HEK293 (cell line): ENCODE measurements around the gene PLEKHG4.

Experiments
- ZBTB8A ChIP-seq: fragments of 450-650 bp; formaldehyde crosslinking; IDR thresholded peaks from 2 replicates; pipeline ENCODE4 v1.5.1; 2016; ENCODE audit warnings: missing biosample characterization, missing genetic modification characterization
- ZNF2 ChIP-seq: fragments of 450-650 bp; formaldehyde crosslinking; IDR thresholded peaks from 2 replicates; pipeline ENCODE4 v1.5.1; 2016; ENCODE audit warnings: missing biosample characterization, missing genetic modification characterization
- ZNF311 ChIP-seq: fragments of 450-650 bp; formaldehyde crosslinking; IDR thresholded peaks from 2 replicates; pipeline ENCODE4 v1.5.1; 2017; ENCODE audit warnings: missing biosample characterization, missing genetic modification characterization, borderline replicate concordance
- TF ChIP-seq, protein P1 (sequence below): fragments of 450-650 bp; formaldehyde crosslinking; IDR thresholded peaks from 2 replicates; pipeline ENCODE4 v1.5.1; 2016; ENCODE audit warnings: missing biosample characterization, missing genetic modification characterization
- TF ChIP-seq, protein P2 (sequence below): fragments of 450-650 bp; formaldehyde crosslinking; IDR thresholded peaks from 2 replicates; pipeline ENCODE4 v1.5.1; 2017; ENCODE audit warnings: missing biosample characterization, missing genetic modification characterization
- TF ChIP-seq, protein P3 (sequence below): fragments of 450-650 bp; formaldehyde crosslinking; optimal IDR thresholded peaks from 2 replicates; pipeline ENCODE3; 2016; ENCODE audit warnings: missing biosample characterization, mild to moderate bottlenecking, missing genetic modification characterization

DNA sequence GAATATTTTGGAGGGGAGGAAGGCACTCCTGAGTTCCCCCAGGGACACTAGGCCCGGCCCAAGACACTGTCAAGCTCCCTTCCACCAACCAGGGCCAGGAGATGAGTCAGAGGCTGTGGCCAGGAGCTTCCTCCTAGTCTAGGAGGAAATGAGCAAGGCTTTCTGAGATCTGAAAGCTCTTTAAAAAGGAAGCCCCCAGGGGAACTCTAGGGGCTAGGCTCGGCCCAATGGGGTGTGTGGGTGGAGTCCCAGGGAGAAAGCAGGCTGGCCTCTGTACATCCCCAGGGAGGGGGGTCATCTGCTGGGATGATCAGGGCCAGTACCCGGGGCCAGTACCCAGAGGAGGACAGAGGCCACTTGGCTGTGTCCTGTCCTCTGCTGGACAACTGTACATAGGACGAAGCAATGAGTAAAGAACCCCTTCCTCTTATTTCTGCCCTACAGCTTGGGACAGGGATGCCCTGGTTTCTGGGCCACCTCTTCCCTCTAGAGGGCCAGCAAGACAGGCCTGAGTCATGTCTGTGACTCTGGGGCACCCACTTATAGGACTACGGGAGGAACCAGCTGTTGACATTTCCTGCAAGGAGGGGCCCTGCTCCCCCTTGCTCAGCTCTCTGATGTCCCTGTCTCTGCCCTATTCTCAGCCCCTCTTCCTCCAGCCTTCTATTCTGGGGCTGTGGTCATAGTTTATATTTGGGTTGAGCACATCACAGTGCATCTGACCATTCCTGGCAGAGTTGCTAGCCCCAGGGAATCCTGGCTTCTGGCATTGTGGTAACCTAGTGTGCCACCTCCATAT lies 34.7 kb upstream of the PLEKHG4 start:
- no peak for TF ChIP-seq ZNF311
- TF ChIP-seq, protein P1, sequence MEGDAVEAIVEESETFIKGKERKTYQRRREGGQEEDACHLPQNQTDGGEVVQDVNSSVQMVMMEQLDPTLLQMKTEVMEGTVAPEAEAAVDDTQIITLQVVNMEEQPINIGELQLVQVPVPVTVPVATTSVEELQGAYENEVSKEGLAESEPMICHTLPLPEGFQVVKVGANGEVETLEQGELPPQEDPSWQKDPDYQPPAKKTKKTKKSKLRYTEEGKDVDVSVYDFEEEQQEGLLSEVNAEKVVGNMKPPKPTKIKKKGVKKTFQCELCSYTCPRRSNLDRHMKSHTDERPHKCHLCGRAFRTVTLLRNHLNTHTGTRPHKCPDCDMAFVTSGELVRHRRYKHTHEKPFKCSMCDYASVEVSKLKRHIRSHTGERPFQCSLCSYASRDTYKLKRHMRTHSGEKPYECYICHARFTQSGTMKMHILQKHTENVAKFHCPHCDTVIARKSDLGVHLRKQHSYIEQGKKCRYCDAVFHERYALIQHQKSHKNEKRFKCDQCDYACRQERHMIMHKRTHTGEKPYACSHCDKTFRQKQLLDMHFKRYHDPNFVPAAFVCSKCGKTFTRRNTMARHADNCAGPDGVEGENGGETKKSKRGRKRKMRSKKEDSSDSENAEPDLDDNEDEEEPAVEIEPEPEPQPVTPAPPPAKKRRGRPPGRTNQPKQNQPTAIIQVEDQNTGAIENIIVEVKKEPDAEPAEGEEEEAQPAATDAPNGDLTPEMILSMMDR = no peak
- no peak for TF ChIP-seq ZBTB8A (tag by site-specific recombination)
- no peak for TF ChIP-seq ZNF2 (tag by site-specific recombination)
- TF ChIP-seq, protein P2, sequence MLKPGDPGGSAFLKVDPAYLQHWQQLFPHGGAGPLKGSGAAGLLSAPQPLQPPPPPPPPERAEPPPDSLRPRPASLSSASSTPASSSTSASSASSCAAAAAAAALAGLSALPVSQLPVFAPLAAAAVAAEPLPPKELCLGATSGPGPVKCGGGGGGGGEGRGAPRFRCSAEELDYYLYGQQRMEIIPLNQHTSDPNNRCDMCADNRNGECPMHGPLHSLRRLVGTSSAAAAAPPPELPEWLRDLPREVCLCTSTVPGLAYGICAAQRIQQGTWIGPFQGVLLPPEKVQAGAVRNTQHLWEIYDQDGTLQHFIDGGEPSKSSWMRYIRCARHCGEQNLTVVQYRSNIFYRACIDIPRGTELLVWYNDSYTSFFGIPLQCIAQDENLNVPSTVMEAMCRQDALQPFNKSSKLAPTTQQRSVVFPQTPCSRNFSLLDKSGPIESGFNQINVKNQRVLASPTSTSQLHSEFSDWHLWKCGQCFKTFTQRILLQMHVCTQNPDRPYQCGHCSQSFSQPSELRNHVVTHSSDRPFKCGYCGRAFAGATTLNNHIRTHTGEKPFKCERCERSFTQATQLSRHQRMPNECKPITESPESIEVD (tag by site-specific recombination) = no peak
- TF ChIP-seq, protein P3, sequence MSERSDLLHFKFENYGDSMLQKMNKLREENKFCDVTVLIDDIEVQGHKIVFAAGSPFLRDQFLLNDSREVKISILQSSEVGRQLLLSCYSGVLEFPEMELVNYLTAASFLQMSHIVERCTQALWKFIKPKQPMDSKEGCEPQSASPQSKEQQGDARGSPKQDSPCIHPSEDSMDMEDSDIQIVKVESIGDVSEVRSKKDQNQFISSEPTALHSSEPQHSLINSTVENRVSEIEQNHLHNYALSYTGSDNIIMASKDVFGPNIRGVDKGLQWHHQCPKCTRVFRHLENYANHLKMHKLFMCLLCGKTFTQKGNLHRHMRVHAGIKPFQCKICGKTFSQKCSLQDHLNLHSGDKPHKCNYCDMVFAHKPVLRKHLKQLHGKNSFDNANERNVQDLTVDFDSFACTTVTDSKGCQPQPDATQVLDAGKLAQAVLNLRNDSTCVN (tag by site-specific recombination) = no peak
